ENCODE measurements around the gene EFHD2.
A peak's percentile ranks its signal among the peaks of the same experiment; 100 is the strongest.

Gene EFHD2

DNA sequence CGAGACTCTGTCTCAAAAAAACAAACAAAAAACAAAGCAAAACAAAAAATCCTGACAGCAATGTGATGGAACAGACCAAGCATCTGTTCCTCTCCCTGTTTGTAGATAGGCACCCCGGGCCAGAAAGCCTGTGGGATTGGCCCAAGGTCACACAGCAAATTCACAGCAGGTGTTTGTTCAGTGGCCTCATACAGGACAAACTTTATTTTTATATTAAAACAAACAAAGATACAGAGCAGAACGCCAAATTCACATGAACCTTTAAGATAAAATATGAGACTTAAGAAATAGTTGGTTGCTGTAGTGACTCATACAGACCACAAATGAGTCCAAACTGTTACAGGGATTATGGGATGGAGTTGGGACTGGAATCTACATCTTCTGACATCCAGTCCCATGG, 44.6 kb downstream of the EFHD2 start:
- DNase-seq (ENCODE audit: low read depth in 1 of 2, low spot score in 1 of 2) = no peak
- TF ChIP-seq, protein P1, sequence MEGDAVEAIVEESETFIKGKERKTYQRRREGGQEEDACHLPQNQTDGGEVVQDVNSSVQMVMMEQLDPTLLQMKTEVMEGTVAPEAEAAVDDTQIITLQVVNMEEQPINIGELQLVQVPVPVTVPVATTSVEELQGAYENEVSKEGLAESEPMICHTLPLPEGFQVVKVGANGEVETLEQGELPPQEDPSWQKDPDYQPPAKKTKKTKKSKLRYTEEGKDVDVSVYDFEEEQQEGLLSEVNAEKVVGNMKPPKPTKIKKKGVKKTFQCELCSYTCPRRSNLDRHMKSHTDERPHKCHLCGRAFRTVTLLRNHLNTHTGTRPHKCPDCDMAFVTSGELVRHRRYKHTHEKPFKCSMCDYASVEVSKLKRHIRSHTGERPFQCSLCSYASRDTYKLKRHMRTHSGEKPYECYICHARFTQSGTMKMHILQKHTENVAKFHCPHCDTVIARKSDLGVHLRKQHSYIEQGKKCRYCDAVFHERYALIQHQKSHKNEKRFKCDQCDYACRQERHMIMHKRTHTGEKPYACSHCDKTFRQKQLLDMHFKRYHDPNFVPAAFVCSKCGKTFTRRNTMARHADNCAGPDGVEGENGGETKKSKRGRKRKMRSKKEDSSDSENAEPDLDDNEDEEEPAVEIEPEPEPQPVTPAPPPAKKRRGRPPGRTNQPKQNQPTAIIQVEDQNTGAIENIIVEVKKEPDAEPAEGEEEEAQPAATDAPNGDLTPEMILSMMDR (IDR thresholded peaks at IDR 0.05; ENCODE audit: insufficient read depth, low read length) = no peak
- TF ChIP-seq SPI1 (IDR thresholded peaks at IDR 0.05; ENCODE audit: borderline replicate concordance, low read depth) = no peak
- TF ChIP-seq GABPA (IDR thresholded peaks at IDR 0.05; ENCODE audit: low read depth) = no peak
- TF ChIP-seq POLR2AphosphoS5 (IDR thresholded peaks at IDR 0.05; ENCODE audit: low read depth) = no peak
- TF ChIP-seq, protein P2, sequence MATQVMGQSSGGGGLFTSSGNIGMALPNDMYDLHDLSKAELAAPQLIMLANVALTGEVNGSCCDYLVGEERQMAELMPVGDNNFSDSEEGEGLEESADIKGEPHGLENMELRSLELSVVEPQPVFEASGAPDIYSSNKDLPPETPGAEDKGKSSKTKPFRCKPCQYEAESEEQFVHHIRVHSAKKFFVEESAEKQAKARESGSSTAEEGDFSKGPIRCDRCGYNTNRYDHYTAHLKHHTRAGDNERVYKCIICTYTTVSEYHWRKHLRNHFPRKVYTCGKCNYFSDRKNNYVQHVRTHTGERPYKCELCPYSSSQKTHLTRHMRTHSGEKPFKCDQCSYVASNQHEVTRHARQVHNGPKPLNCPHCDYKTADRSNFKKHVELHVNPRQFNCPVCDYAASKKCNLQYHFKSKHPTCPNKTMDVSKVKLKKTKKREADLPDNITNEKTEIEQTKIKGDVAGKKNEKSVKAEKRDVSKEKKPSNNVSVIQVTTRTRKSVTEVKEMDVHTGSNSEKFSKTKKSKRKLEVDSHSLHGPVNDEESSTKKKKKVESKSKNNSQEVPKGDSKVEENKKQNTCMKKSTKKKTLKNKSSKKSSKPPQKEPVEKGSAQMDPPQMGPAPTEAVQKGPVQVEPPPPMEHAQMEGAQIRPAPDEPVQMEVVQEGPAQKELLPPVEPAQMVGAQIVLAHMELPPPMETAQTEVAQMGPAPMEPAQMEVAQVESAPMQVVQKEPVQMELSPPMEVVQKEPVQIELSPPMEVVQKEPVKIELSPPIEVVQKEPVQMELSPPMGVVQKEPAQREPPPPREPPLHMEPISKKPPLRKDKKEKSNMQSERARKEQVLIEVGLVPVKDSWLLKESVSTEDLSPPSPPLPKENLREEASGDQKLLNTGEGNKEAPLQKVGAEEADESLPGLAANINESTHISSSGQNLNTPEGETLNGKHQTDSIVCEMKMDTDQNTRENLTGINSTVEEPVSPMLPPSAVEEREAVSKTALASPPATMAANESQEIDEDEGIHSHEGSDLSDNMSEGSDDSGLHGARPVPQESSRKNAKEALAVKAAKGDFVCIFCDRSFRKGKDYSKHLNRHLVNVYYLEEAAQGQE (IDR thresholded peaks at IDR 0.05; ENCODE audit: insufficient replicate concordance, low read depth) = no peak
- Histone ChIP-seq H3K4me3 (replicated peaks; ENCODE audit: insufficient read depth, low read length) (no peak overlapping the region), H3K27me3 (ENCODE audit: insufficient read depth, poor library complexity, severe bottlenecking) (no peaks in the 10 kb centered on the region), H3K27ac (replicated peaks) (no peak overlapping the region)

DNA sequence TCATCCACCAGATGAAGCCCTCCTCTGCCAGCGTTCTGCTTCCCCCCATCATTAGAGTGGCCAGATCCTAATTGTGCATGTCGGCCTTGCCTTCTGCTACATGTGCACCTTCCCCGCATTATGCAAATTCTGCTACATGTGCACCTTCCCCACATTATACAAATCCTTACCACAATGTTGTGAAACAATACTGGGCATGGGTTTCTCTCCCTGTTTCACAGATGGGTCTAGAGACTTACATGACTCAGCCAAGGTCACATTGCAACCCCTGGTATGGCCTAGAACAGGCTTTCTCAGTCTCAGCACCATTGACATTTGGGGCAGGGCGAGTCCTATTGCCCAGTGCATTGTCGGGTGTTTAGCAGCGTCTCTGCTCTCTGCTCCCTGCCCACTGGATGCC, 45.8 kb downstream of the EFHD2 start:
- peak; percentile 91 to 96 for DNase-seq (ENCODE audit: low read depth in 1 of 2, low spot score in 1 of 2)
- Histone ChIP-seq H3K27ac (replicated peaks) (no peak overlapping the region), H3K27me3 (ENCODE audit: insufficient read depth, poor library complexity, severe bottlenecking) (no peaks in the 10 kb centered on the region), H3K4me3 (replicated peaks; ENCODE audit: insufficient read depth, low read length) (no peak overlapping the region)
- peak; percentile 37; the same call in 1 of the 2 replicates for TF ChIP-seq POLR2AphosphoS5 (IDR thresholded peaks at IDR 0.05; ENCODE audit: low read depth)
- TF ChIP-seq, protein P1 (IDR thresholded peaks at IDR 0.05; ENCODE audit: insufficient read depth, low read length) = no peak

DNA sequence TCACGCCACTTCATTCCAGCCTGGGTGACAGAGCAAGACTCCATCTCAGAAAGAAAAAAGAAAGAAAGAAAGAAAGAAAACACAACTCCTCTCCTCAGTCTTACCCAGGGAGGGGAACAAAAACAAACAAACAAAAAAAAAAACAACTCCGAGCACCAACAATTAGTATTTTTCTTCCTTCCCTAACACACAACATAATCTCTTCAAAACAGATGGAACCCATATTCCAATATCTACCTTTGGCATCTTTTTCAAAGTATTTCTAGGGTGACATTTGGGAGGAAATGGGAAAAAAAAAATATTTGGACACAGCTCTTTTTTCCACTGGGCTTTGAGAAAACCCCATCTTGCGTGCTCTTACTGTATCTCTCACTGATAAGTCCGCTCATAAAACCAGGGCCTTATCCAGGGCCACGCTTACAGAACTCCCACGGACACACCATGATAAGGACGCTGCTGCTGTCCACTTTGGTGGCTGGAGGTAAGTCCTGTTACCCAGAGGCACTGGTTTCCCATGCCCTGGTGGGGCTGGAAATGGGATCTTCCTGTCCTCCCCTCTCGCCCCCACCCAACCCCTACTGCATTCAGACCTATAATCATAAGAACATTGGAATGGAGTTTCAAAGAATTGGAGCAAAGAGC, 46.7 kb downstream of the EFHD2 start, which contains the start of gene CELA2A:
Gene CELA2A, plus strand, starts transcription at position 420 of the 642 bp plus-strand sequence. Its CDS starts 22 bp downstream, at position 442.
- no peak for DNase-seq (ENCODE audit: low read depth in 1 of 2, low spot score in 1 of 2)
- Histone ChIP-seq H3K27me3 (ENCODE audit: insufficient read depth, poor library complexity, severe bottlenecking) (no peaks in the 10 kb centered on the region), H3K27ac (replicated peaks) (peak within 1 kb of the TSS; percentile 13; the same call in 1 of the 2 replicates), H3K4me3 (replicated peaks; ENCODE audit: insufficient read depth, low read length) (no peak within 1 kb of the TSS)
- TF ChIP-seq POLR2AphosphoS5 (IDR thresholded peaks at IDR 0.05; ENCODE audit: low read depth) = no peak
- TF ChIP-seq, protein P2 (IDR thresholded peaks at IDR 0.05; ENCODE audit: insufficient replicate concordance, low read depth) = no peak
- TF ChIP-seq SPI1 (IDR thresholded peaks at IDR 0.05; ENCODE audit: borderline replicate concordance, low read depth) = no peak
- TF ChIP-seq, protein P1 (IDR thresholded peaks at IDR 0.05; ENCODE audit: insufficient read depth, low read length) = no peak
- no peak for TF ChIP-seq GABPA (IDR thresholded peaks at IDR 0.05; ENCODE audit: low read depth)

DNA sequence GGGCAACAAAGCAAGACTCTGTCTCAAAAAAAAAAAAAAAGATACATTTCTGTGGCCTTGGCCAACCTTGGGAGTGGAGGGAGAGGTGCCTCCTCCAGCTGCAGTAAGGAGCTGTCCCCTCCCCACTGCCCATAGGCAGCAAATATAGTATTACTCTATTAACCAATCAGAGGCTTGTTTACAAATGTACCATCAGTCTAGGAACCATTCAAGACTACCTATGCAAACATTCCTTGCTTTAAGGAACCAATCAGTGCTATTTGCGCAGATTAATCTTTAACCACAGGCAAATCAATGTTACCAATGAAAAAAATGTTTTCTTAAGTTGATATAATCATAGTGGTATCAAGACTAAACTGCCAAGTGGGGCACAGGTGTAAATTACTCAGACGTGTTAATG, 47.9 kb downstream of the EFHD2 start:
- TF ChIP-seq, protein P1 (IDR thresholded peaks at IDR 0.05; ENCODE audit: insufficient read depth, low read length) = no peak
- TF ChIP-seq POLR2AphosphoS5 (IDR thresholded peaks at IDR 0.05; ENCODE audit: low read depth) = no peak
- no peak for TF ChIP-seq GABPA (IDR thresholded peaks at IDR 0.05; ENCODE audit: low read depth)
- no peak for TF ChIP-seq SPI1 (IDR thresholded peaks at IDR 0.05; ENCODE audit: borderline replicate concordance, low read depth)
- TF ChIP-seq, protein P2 (IDR thresholded peaks at IDR 0.05; ENCODE audit: insufficient replicate concordance, low read depth) = no peak
- Histone ChIP-seq H3K4me3 (replicated peaks; ENCODE audit: insufficient read depth, low read length) (no peak overlapping the region), H3K27ac (replicated peaks) (no peak overlapping the region), H3K27me3 (ENCODE audit: insufficient read depth, poor library complexity, severe bottlenecking) (no peaks in the 10 kb centered on the region)
- no peak for DNase-seq (ENCODE audit: low read depth in 1 of 2, low spot score in 1 of 2)

Data from HL-60 (cell line).